DOHH2 (cell line): ENCODE results near the gene RNASET2.
"Not testable (repeated sequence)": the region's sequence is repeated elsewhere in the genome, so short reads cannot be mapped to it uniquely, and the experiment has no call there.

Experiments used
- H3F3A ChIP-seq: fragments of 200-600 bp; sonication (generic), shearing (Covaris generic); 2 replicates; pipeline ENCODE4 v1.6.0; 2016; ENCODE audit warnings: antibody characterized with exemption, mild to moderate bottlenecking; ENCODE audit not compliant: control insufficient read depth, insufficient read depth
- H3K27ac ChIP-seq: fragments of 200-600 bp; sonication (generic); 2 replicates; pipeline ENCODE4 v1.5.1; 2014; ENCODE audit warnings: low read depth, mild to moderate bottlenecking, low read length, moderate library complexity
- H3K27me3 ChIP-seq: fragments of 200-600 bp; sonication (generic); 2 replicates; pipeline ENCODE4 v1.6.1; 2014; ENCODE audit warnings: mild to moderate bottlenecking, low read length, mixed read lengths; ENCODE audit not compliant: control insufficient read depth
- H3K36me3 ChIP-seq: fragments of 200-600 bp; sonication (generic); 2 replicates; pipeline ENCODE4 v1.6.1; 2014; ENCODE audit warnings: mild to moderate bottlenecking, low read length, moderate library complexity, mixed read lengths; ENCODE audit not compliant: control insufficient read depth
- H3K4me1 ChIP-seq: fragments of 200-600 bp; sonication (generic); 2 replicates; pipeline ENCODE4 v1.6.1; 2014; ENCODE audit warnings: mild to moderate bottlenecking, low read length, mixed read lengths; ENCODE audit not compliant: control insufficient read depth
- H3K4me2 ChIP-seq: fragments of 200-600 bp; sonication (generic); 2 replicates; pipeline ENCODE4 v1.6.0; 2014; ENCODE audit warnings: mild to moderate bottlenecking, low read length, moderate library complexity
- H3K4me3 ChIP-seq: fragments of 200-600 bp; sonication (generic); 2 replicates; pipeline ENCODE4 v1.5.1; 2014; ENCODE audit warnings: mild to moderate bottlenecking, low read length, mixed read lengths
- H3K79me2 ChIP-seq: fragments of 200-600 bp; sonication (generic); 2 replicates; pipeline ENCODE4 v1.6.1; 2014; ENCODE audit warnings: mild to moderate bottlenecking, low read length, mixed read lengths; ENCODE audit not compliant: control insufficient read depth
- H3K9me2 ChIP-seq: fragments of 200-600 bp; sonication (generic); replicated peaks from 2 replicates; pipeline ENCODE4 v1.6.1; 2014; ENCODE audit warnings: mild to moderate bottlenecking, low read length, mixed read lengths; ENCODE audit not compliant: control insufficient read depth
- H3K9me3 ChIP-seq: fragments of 200-600 bp; sonication (generic); 2 replicates; pipeline ENCODE4 v1.6.1; 2014; ENCODE audit warnings: antibody characterized with exemption, low read length, mixed read lengths; ENCODE audit not compliant: control insufficient read depth, insufficient read depth
- H4K20me1 ChIP-seq: fragments of 200-600 bp; sonication (generic); 2 replicates; pipeline ENCODE4 v1.6.0; 2014; ENCODE audit warnings: low read depth, mild to moderate bottlenecking, antibody characterized with exemption, low read length, moderate library complexity; ENCODE audit not compliant: control insufficient read depth, insufficient read depth
- EZH2phosphoT487 ChIP-seq: fragments of 200-600 bp; sonication (generic); IDR thresholded peaks from 2 replicates; pipeline ENCODE4 v1.6.1; 2017; ENCODE audit warnings: borderline replicate concordance, mild to moderate bottlenecking, antibody characterized with exemption, low read length, moderate library complexity, mixed read lengths
- TF ChIP-seq, protein P1 (sequence below): fragments of 200-600 bp; sonication (generic); IDR thresholded peaks from one replicate; pipeline ENCODE4 v1.5.1; 2014; ENCODE audit warnings: antibody characterized with exemption, mild to moderate bottlenecking, low read depth, low read length; ENCODE audit not compliant: poor library complexity, severe bottlenecking

RNASET2 gene

DNA sequence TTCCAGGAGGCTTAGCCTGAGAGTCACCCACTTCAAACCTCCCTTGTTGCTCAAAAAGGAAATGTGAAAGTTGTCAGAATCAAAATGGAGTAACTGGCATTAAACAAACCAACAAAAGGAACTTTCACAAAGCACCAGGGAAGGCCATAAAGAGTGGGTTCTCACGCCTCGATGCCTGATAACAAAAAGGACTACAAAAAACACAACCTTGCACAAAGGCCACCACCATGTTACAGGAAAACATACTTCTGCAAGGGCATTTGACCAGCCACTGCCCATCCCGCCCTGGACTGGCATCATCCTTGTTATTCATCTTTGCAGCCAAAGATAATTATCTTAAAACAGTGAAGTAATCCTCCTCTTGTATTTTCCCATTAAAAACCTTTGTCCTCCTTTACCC lies 34.8 kb downstream of the RNASET2 start:
- no peaks in the 10 kb centered on the region for H3K4me1 ChIP-seq
- no peaks in the 10 kb centered on the region for H3K9me3 ChIP-seq
- no peaks in the 10 kb centered on the region for H3K79me2 ChIP-seq
- no peak overlapping the region for H3K4me2 ChIP-seq
- H3K27ac ChIP-seq = no peak overlapping the region
- no peaks in the 10 kb centered on the region for H3K36me3 ChIP-seq
- no peaks in the 10 kb centered on the region for H3F3A ChIP-seq
- no peak overlapping the region for H3K4me3 ChIP-seq
- 0 out of 2 replicates have a peak, but pooled peaks cover 4% of the 10 kb centered on the region for H4K20me1 ChIP-seq
- TF ChIP-seq, protein P1, sequence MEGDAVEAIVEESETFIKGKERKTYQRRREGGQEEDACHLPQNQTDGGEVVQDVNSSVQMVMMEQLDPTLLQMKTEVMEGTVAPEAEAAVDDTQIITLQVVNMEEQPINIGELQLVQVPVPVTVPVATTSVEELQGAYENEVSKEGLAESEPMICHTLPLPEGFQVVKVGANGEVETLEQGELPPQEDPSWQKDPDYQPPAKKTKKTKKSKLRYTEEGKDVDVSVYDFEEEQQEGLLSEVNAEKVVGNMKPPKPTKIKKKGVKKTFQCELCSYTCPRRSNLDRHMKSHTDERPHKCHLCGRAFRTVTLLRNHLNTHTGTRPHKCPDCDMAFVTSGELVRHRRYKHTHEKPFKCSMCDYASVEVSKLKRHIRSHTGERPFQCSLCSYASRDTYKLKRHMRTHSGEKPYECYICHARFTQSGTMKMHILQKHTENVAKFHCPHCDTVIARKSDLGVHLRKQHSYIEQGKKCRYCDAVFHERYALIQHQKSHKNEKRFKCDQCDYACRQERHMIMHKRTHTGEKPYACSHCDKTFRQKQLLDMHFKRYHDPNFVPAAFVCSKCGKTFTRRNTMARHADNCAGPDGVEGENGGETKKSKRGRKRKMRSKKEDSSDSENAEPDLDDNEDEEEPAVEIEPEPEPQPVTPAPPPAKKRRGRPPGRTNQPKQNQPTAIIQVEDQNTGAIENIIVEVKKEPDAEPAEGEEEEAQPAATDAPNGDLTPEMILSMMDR = no peak
- TF ChIP-seq EZH2phosphoT487 = no peak
- no peaks in the 10 kb centered on the region for H3K9me2 ChIP-seq
- no peaks in the 10 kb centered on the region for H3K27me3 ChIP-seq

DNA sequence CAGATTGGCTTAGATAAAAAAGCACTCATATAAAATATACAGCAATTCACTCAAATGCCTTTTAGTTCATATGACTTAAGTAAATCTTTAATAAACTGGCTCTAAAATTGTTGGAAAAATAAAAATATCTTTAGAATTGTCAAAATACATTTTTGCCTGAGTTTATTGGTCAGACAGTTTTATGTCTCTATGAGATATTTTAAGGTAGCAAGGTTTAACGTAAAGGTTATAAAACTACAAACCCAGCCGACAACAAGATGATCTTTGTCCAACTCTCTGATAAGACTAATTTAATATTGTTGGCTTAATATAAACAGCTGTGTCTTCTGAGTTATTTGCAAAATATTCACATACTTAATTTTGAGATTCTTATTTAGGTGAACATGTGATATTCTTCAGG lies 39.5 kb downstream of the RNASET2 start:
- Histone ChIP-seq H3K27ac (no peak overlapping the region), H3K79me2 (no peaks in the 10 kb centered on the region), H3K9me2 (no peaks in the 10 kb centered on the region)

DNA sequence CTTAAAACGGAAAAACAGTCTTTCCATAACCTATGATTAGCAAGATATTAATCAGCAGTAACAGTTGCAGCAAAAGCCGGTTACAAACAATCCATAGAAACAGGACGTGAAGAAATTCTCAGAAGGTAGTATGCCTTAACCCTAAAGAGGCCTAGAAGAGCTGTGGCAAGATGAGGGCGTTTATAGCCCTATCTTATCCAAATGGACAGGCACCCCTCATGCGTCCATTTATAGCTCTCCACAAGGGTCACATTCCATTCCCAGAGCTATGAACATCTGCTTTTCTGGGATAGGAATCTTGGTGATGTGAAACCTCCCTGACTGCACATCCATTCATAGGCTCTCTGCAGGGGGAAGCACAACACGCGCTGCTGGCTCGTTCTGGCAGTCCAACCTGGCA lies 40.9 kb downstream of the RNASET2 start:
- not testable (repeated sequence) for H3F3A ChIP-seq, H3K36me3 ChIP-seq, H3K4me3 ChIP-seq, H4K20me1 ChIP-seq, H3K9me3 ChIP-seq, H3K79me2 ChIP-seq, H3K4me1 ChIP-seq, H3K4me2 ChIP-seq, H3K27me3 ChIP-seq, H3K9me2 ChIP-seq, H3K27ac ChIP-seq

More for the DNA sequence above, 39.5 kb downstream of the RNASET2 start:
- no peak overlapping the region for H3K4me3 ChIP-seq
- H3K27me3 ChIP-seq = no peaks in the 10 kb centered on the region
- H3K4me2 ChIP-seq = no peak overlapping the region
- no peaks in the 10 kb centered on the region for H4K20me1 ChIP-seq
- H3K4me1 ChIP-seq = no peaks in the 10 kb centered on the region
- no peaks in the 10 kb centered on the region for H3F3A ChIP-seq
- H3K36me3 ChIP-seq = no peaks in the 10 kb centered on the region
- H3K9me3 ChIP-seq = no peaks in the 10 kb centered on the region
- TF ChIP-seq EZH2phosphoT487 = no peak
- TF ChIP-seq, protein P1 = no peak

DNA sequence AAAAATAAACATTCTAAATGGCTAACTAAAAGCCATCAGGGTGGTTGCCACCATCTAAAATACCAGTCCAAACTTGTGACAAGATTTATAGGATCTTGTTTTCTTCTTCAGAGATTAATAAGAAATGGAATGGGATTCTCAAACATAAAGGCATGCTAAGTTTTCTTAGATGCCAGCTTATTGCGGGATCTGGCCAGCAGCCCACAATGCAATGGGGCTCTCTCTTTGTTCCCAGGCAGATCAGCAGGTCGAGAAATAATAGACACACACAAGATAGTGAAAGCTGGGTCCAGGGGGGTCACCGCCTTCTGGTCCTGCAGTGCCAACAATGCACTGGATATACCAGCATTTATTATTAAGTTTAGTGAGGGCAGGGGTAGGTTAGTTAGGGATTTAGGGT lies 41.4 kb downstream of the RNASET2 start:
- H3K4me1 ChIP-seq, H3K79me2 ChIP-seq, H3K4me3 ChIP-seq, H4K20me1 ChIP-seq, H3K27me3 ChIP-seq, H3F3A ChIP-seq, H3K27ac ChIP-seq, H3K36me3 ChIP-seq, H3K4me2 ChIP-seq, H3K9me2 ChIP-seq, H3K9me3 ChIP-seq: not testable (repeated sequence)
